ENCODE measurements around the gene DUSP12. TPM values are rescaled to one million over a fixed set of nuclear protein-coding genes. Genes with fewer than 3 reads are reported as not detected.

DUSP12 gene
- total RNA-seq, 1 experiment from 2014 or later: 23.6 TPM

DNA sequence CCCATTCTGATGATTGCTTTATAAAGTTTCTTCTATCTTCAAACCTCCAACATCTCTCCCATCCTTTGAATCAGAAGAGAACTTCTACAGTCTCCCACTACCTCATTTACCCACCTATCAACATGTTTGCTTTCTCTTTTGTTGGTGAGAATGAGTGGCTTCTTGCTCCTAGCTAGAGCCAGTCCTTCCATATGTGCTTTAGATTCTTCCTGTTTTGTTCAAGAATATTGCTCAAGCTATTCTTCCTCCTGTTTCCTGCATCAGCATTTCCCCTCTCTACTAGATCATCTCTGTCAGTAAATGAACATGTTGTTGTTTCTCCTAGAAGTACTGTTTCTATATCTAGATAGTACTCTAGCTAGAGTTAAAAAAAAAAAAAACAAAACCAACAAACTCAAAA lies 22.8 kb downstream of the DUSP12 start:
- DNase-seq: no peak
- CTCF ChIA-PET: no interaction called here
- POLR2A ChIA-PET (ENCODE audit: unreplicated experiment): no interaction called here
- Histone ChIP-seq H3K27me3 (ENCODE audit: insufficient read depth, low read depth) (no peaks in the 10 kb centered on the region), H3K79me2 (ENCODE audit: low read depth) (peaks cover 82% of the 10 kb centered on the region), H3K4me3 (no peak overlapping the region), H3K9me2 (ENCODE audit: insufficient read depth) (no peaks in the 10 kb centered on the region), H3K27ac (no peak overlapping the region), H3K9me3 (ENCODE audit: insufficient read depth, low read depth) (no peaks in the 10 kb centered on the region), H3K4me2 (no peak overlapping the region), H4K20me1 (ENCODE audit: insufficient read depth) (peaks cover 40% of the 10 kb centered on the region), H3K4me1 (replicated peaks; ENCODE audit: insufficient read depth) (peaks cover 5% of the 10 kb centered on the region), H3F3A (ENCODE audit: insufficient read depth, low read depth) (no peaks in the 10 kb centered on the region), H2AFZ (no peak overlapping the region), H3K36me3 (ENCODE audit: low read depth) (no peaks in the 10 kb centered on the region)
- BruUV-seq (replicated peaks): no TSS peak
- intact Hi-C loops (cut with micrococcal nuclease; ENCODE audit: unreplicated experiment): no loop called here
- TF ChIP-seq, protein P1, sequence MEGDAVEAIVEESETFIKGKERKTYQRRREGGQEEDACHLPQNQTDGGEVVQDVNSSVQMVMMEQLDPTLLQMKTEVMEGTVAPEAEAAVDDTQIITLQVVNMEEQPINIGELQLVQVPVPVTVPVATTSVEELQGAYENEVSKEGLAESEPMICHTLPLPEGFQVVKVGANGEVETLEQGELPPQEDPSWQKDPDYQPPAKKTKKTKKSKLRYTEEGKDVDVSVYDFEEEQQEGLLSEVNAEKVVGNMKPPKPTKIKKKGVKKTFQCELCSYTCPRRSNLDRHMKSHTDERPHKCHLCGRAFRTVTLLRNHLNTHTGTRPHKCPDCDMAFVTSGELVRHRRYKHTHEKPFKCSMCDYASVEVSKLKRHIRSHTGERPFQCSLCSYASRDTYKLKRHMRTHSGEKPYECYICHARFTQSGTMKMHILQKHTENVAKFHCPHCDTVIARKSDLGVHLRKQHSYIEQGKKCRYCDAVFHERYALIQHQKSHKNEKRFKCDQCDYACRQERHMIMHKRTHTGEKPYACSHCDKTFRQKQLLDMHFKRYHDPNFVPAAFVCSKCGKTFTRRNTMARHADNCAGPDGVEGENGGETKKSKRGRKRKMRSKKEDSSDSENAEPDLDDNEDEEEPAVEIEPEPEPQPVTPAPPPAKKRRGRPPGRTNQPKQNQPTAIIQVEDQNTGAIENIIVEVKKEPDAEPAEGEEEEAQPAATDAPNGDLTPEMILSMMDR (conservative IDR thresholded peaks at IDR 0.05): no peak
- no peak for TF ChIP-seq EZH2 (IDR thresholded peaks at IDR 0.05; ENCODE audit: low read depth)

DNA sequence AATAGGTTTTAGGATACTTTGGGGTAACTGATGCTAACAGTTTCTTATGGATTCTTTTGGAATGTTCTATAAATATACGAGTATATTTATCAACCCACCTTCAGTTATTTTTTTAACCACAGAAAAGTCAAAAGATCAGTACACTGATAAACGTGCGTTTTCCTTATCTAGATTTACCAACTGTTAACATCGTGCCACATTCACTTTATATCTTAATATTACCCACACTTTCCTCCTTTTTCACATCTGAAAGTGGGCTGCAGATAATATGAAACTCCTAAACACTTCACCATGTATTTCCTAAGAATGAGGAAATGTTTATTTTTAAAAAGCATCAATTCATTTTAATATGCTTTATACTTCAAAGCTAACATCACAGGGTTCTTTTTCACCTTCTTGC lies 24.2 kb downstream of the DUSP12 start:
- no peak overlapping the region for H2AFZ ChIP-seq

DNA sequence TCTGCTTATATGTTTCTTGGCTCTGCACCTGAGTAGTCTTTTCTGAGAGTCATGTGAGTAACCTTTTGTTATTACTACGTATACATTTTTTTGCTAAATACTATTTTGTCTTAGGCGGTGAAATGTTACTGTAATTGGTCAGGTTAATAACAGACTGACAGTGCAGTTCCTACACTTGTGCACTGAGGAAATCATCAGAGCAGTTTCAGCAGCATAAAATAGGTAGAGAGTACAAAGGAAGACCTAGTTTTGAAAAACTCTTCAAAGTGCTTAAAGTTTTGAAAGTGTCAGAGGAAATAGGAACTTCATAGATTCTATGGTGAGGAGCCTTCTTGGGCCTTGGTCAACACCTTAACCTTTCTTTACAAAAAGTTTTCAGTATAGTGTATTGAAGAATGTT lies 27.7 kb downstream of the DUSP12 start:
- TF ChIP-seq, protein P1 (conservative IDR thresholded peaks at IDR 0.05): no peak
- no peak for TF ChIP-seq EZH2 (IDR thresholded peaks at IDR 0.05; ENCODE audit: low read depth)
- H3K36me3 ChIP-seq (ENCODE audit: low read depth): no peaks in the 10 kb centered on the region
- no peaks in the 10 kb centered on the region for H3K4me1 ChIP-seq (replicated peaks; ENCODE audit: insufficient read depth)
- no peak for DNase-seq
- BruUV-seq (replicated peaks): no TSS peak
- intact Hi-C loops (cut with micrococcal nuclease; ENCODE audit: unreplicated experiment): no loop called here
- no peaks in the 10 kb centered on the region for H3K9me2 ChIP-seq (ENCODE audit: insufficient read depth)
- no peak overlapping the region for H3K4me3 ChIP-seq
- H2AFZ ChIP-seq: no peak overlapping the region
- ChIA-PET POLR2A (ENCODE audit: unreplicated experiment) (no interaction called here), CTCF (interaction anchor here (0.5 kb wide), 1 partner anchor 800 kb away, joined by 7 read pairs; no protein-coding TSS in a partner anchor)
- H3K4me2 ChIP-seq: no peak overlapping the region
- no peak overlapping the region for H3K27ac ChIP-seq
- H3K27me3 ChIP-seq (ENCODE audit: insufficient read depth, low read depth): no peaks in the 10 kb centered on the region
- no peaks in the 10 kb centered on the region for H3F3A ChIP-seq (ENCODE audit: insufficient read depth, low read depth)
- no peaks in the 10 kb centered on the region for H3K9me3 ChIP-seq (ENCODE audit: insufficient read depth, low read depth)
- H4K20me1 ChIP-seq (ENCODE audit: insufficient read depth): peaks cover 47% of the 10 kb centered on the region
- peaks cover 41% of the 10 kb centered on the region for H3K79me2 ChIP-seq (ENCODE audit: low read depth)

More for the DNA sequence above, 24.2 kb downstream of the DUSP12 start:
- Histone ChIP-seq H3K79me2 (ENCODE audit: low read depth) (peaks cover 70% of the 10 kb centered on the region), H3K4me2 (no peak overlapping the region), H3K4me1 (replicated peaks; ENCODE audit: insufficient read depth) (no peaks in the 10 kb centered on the region), H4K20me1 (ENCODE audit: insufficient read depth) (peaks cover 49% of the 10 kb centered on the region), H3K27me3 (ENCODE audit: insufficient read depth, low read depth) (no peaks in the 10 kb centered on the region), H3K27ac (no peak overlapping the region), H3K36me3 (ENCODE audit: low read depth) (no peaks in the 10 kb centered on the region), H3F3A (ENCODE audit: insufficient read depth, low read depth) (no peaks in the 10 kb centered on the region), H3K9me2 (ENCODE audit: insufficient read depth) (no peaks in the 10 kb centered on the region), H3K9me3 (ENCODE audit: insufficient read depth, low read depth) (no peaks in the 10 kb centered on the region), H3K4me3 (no peak overlapping the region)
- no peak for DNase-seq
- ChIA-PET POLR2A (ENCODE audit: unreplicated experiment) (no interaction called here), CTCF (no interaction called here)
- BruUV-seq (replicated peaks): no TSS peak
- TF ChIP-seq EZH2 (IDR thresholded peaks at IDR 0.05; ENCODE audit: low read depth): no peak
- TF ChIP-seq, protein P1 (conservative IDR thresholded peaks at IDR 0.05): no peak
- intact Hi-C loops (cut with micrococcal nuclease; ENCODE audit: unreplicated experiment): no loop called here

Data from PC-9 (cell line).